Measurements from ENCODE around the gene MRPS25.

Gene MRPS25

GRCh38 chr3:15098503-15099363, 33.6 kb upstream of the MRPS25 start, which contains the start of gene RBSN:
Gene RBSN (minus strand): TSS chr3:15099148. CDS start chr3:15096120, 3,028 bp downstream.
- DNase-seq (ENCODE audit: insufficient read length) (peak; percentile 76), FAIRE-seq (peak; percentile 93)
- TF ChIP-seq POLR2A (IDR thresholded peaks at IDR 0.05; ENCODE audit: low read depth, low read length), result peak; percentile 82
- TF ChIP-seq TAF1 (IDR thresholded peaks at IDR 0.05; ENCODE audit: borderline replicate concordance, low read depth, low read length), result peak; percentile 94
- peak; percentile 53 for TF ChIP-seq POLR2AphosphoS5 (IDR thresholded peaks at IDR 0.05; ENCODE audit: low read depth, low read length)

- FAIRE-seq (no peak), DNase-seq (ENCODE audit: insufficient read length) (no peak)
- TF ChIP-seq TAF1 (IDR thresholded peaks at IDR 0.05; ENCODE audit: borderline replicate concordance, low read depth, low read length) (no peak), POLR2AphosphoS5 (IDR thresholded peaks at IDR 0.05; ENCODE audit: low read depth, low read length) (no peak), POLR2A (IDR thresholded peaks at IDR 0.05; ENCODE audit: low read depth, low read length) (no peak)
Observed at GRCh38 chr3:15097891-15098290, 32.8 kb upstream of the MRPS25 start.

GRCh38 chr3:15096046-15096445, 30.9 kb upstream of the MRPS25 start:
- TF ChIP-seq POLR2AphosphoS5 (IDR thresholded peaks at IDR 0.05; ENCODE audit: low read depth, low read length) (no peak), POLR2A (IDR thresholded peaks at IDR 0.05; ENCODE audit: low read depth, low read length) (no peak), TAF1 (IDR thresholded peaks at IDR 0.05; ENCODE audit: borderline replicate concordance, low read depth, low read length) (no peak)
- FAIRE-seq (no peak), DNase-seq (ENCODE audit: insufficient read length) (no peak)

- DNase-seq (ENCODE audit: insufficient read length) (no peak), FAIRE-seq (no peak)
- TF ChIP-seq TAF1 (IDR thresholded peaks at IDR 0.05; ENCODE audit: borderline replicate concordance, low read depth, low read length) (no peak), POLR2AphosphoS5 (IDR thresholded peaks at IDR 0.05; ENCODE audit: low read depth, low read length) (no peak), POLR2A (IDR thresholded peaks at IDR 0.05; ENCODE audit: low read depth, low read length) (no peak)
Observed at GRCh38 chr3:15094187-15094875, 29.2 kb upstream of the MRPS25 start.

- TF ChIP-seq POLR2AphosphoS5 (IDR thresholded peaks at IDR 0.05; ENCODE audit: low read depth, low read length), result no peak
- TF ChIP-seq TAF1 (IDR thresholded peaks at IDR 0.05; ENCODE audit: borderline replicate concordance, low read depth, low read length), result no peak
- no peak for TF ChIP-seq POLR2A (IDR thresholded peaks at IDR 0.05; ENCODE audit: low read depth, low read length)
- no peak for DNase-seq (ENCODE audit: insufficient read length)
- FAIRE-seq, result no peak
Observed at GRCh38 chr3:15092686-15093085, 27.6 kb upstream of the MRPS25 start.

- FAIRE-seq, result no peak
- TF ChIP-seq POLR2AphosphoS5 (IDR thresholded peaks at IDR 0.05; ENCODE audit: low read depth, low read length), result no peak
- DNase-seq (ENCODE audit: insufficient read length), result no peak
Observed at GRCh38 chr3:15091575-15091974, 26.5 kb upstream of the MRPS25 start.

- TF ChIP-seq POLR2A (IDR thresholded peaks at IDR 0.05; ENCODE audit: low read depth, low read length) (no peak), TAF1 (IDR thresholded peaks at IDR 0.05; ENCODE audit: borderline replicate concordance, low read depth, low read length) (no peak), POLR2AphosphoS5 (IDR thresholded peaks at IDR 0.05; ENCODE audit: low read depth, low read length) (no peak)
- no peak for FAIRE-seq
- no peak for DNase-seq (ENCODE audit: insufficient read length)
Observed at GRCh38 chr3:15089201-15089600, 24.1 kb upstream of the MRPS25 start.

GRCh38 chr3:15086699-15087098, 21.6 kb upstream of the MRPS25 start:
- FAIRE-seq, result no peak
- no peak for TF ChIP-seq POLR2AphosphoS5 (IDR thresholded peaks at IDR 0.05; ENCODE audit: low read depth, low read length)
- DNase-seq (ENCODE audit: insufficient read length), result no peak

- FAIRE-seq, result no peak
Observed at GRCh38 chr3:15086263-15086662, 21.1 kb upstream of the MRPS25 start.

GRCh38 chr3:15083252-15083651, 18.1 kb upstream of the MRPS25 start:
- FAIRE-seq, result no peak
- no peak for TF ChIP-seq TAF1 (IDR thresholded peaks at IDR 0.05; ENCODE audit: borderline replicate concordance, low read depth, low read length)
- TF ChIP-seq POLR2AphosphoS5 (IDR thresholded peaks at IDR 0.05; ENCODE audit: low read depth, low read length), result no peak
- TF ChIP-seq POLR2A (IDR thresholded peaks at IDR 0.05; ENCODE audit: low read depth, low read length), result no peak
- no peak for DNase-seq (ENCODE audit: insufficient read length)

More at GRCh38 chr3:15086263-15086662, 21.1 kb upstream of the MRPS25 start:
- no peak for DNase-seq (ENCODE audit: insufficient read length)
- TF ChIP-seq TAF1 (IDR thresholded peaks at IDR 0.05; ENCODE audit: borderline replicate concordance, low read depth, low read length), result no peak
- TF ChIP-seq POLR2AphosphoS5 (IDR thresholded peaks at IDR 0.05; ENCODE audit: low read depth, low read length), result no peak
- no peak for TF ChIP-seq POLR2A (IDR thresholded peaks at IDR 0.05; ENCODE audit: low read depth, low read length)

GRCh38 chr3:15081960-15082664, 17.0 kb upstream of the MRPS25 start:
- FAIRE-seq, result no peak

More at GRCh38 chr3:15081960-15082664, 17.0 kb upstream of the MRPS25 start:
- TF ChIP-seq POLR2AphosphoS5 (IDR thresholded peaks at IDR 0.05; ENCODE audit: low read depth, low read length) (no peak), POLR2A (IDR thresholded peaks at IDR 0.05; ENCODE audit: low read depth, low read length) (no peak), TAF1 (IDR thresholded peaks at IDR 0.05; ENCODE audit: borderline replicate concordance, low read depth, low read length) (no peak)
- DNase-seq (ENCODE audit: insufficient read length), result no peak

Measured in GM12892 (cell line).